Uterus (tissue), 4 donors: ENCODE measurements around the gene ADARB1. TPM values are rescaled to one million over a fixed set of nuclear protein-coding genes. Genes with fewer than 3 reads are reported as not detected.

Source experiments
- DNase-seq, 2 donors: peaks; one replicate each; pipeline ENCODE4 v3.0.0-alpha.2; 2019 to 2020
- H3K27ac ChIP-seq, 2 donors: fragments of 200-600 bp; sonication (generic); 1 replicate in 1 of 2; 2 replicates in 1 of 2; pipeline ENCODE4 v1.5.1; 2016 to 2018
- H3K27me3 ChIP-seq, 2 donors: fragments of 200-600 bp; sonication (generic); one replicate each; pipeline ENCODE4 v1.5.1; 2018 to 2019; ENCODE audit warnings: control low read depth in 1 of 2
- H3K36me3 ChIP-seq, 2 donors: fragments of 200-600 bp; sonication (generic); one replicate each; pipeline ENCODE4 v1.5.1; 2019; ENCODE audit warnings: control low read depth in 1 of 2
- H3K4me1 ChIP-seq, 2 donors: fragments of 200-600 bp; sonication (generic); one replicate each; pipeline ENCODE4 v1.5.1; 2018 to 2019; ENCODE audit warnings: control low read depth in 1 of 2
- H3K4me3 ChIP-seq, 2 donors: fragments of 200-600 bp; sonication (generic); 1 replicate in 1 of 2; 2 replicates in 1 of 2; pipeline ENCODE4 v1.5.1; 2018 to 2019; ENCODE audit warnings: mild to moderate bottlenecking in 1 of 2
- H3K9me3 ChIP-seq, 2 donors: fragments of 200-600 bp; sonication (generic); one replicate each; pipeline ENCODE4 v1.5.1; 2019; ENCODE audit warnings: control low read depth in 1 of 2
- CTCF ChIP-seq, 4 experiments: fragments of 200-600 bp in 2 of 4; fragments of 450-650 bp in 2 of 4; sonication (generic) in 2 of 4; IDR thresholded peaks; one replicate each; pipeline ENCODE4 v1.5.1; 2016 to 2019; ENCODE audit warnings: antibody characterized with exemption in 4 of 4, mild to moderate bottlenecking in 2 of 4, moderate library complexity in 1 of 4
- POLR2A ChIP-seq, 2 donors: fragments of 450-650 bp; IDR thresholded peaks; one replicate each; pipeline ENCODE4 v1.6.1; 2016; ENCODE audit warnings: antibody characterized with exemption in 2 of 2, mild to moderate bottlenecking in 1 of 2, moderate library complexity in 1 of 2
- intact Hi-C: fragments of 100-400 bp; cut with DNase I; formaldehyde crosslinking; loops from one replicate; pipeline ENCODE4 v1.15.1; 2023; ENCODE audit warnings: low total_unique reads
- total RNA-seq, 4 donors: library from RNA; depleted of rRNA in 3 of 4; stranded (reverse); fragments of >200 nt in 3 of 4; gene quantifications; one replicate each; pipeline versions ENCODE4 v1.1.0 to v1.2.4, GENCODE V29; 2014 to 2023
- donor health status: DM: yes; HTN: yes; CAD: no.

The ADARB1 gene
- total RNA-seq, 4 donors from 2014 or later = 21.8 to 69.6 (median 43.3) TPM

GRCh38 chr21:45029298-45029947 lies 45.0 kb upstream of the ADARB1 start:
- intact Hi-C loops = no loop called here
- no peaks in the 10 kb centered on the region for H3K36me3 ChIP-seq
- H3K27ac ChIP-seq = no peak overlapping the region
- H3K4me1 ChIP-seq = peaks cover 0 to 16% of the 10 kb centered on the region in 2 donors
- no peak for DNase-seq
- H3K9me3 ChIP-seq = no peaks in the 10 kb centered on the region
- H3K4me3 ChIP-seq = no peak overlapping the region
- TF ChIP-seq POLR2A (IDR thresholded peaks at IDR 0.05) (no peak), CTCF (IDR thresholded peaks at IDR 0.05) (no peak)
- H3K27me3 ChIP-seq = no peaks in the 10 kb centered on the region

DNA sequence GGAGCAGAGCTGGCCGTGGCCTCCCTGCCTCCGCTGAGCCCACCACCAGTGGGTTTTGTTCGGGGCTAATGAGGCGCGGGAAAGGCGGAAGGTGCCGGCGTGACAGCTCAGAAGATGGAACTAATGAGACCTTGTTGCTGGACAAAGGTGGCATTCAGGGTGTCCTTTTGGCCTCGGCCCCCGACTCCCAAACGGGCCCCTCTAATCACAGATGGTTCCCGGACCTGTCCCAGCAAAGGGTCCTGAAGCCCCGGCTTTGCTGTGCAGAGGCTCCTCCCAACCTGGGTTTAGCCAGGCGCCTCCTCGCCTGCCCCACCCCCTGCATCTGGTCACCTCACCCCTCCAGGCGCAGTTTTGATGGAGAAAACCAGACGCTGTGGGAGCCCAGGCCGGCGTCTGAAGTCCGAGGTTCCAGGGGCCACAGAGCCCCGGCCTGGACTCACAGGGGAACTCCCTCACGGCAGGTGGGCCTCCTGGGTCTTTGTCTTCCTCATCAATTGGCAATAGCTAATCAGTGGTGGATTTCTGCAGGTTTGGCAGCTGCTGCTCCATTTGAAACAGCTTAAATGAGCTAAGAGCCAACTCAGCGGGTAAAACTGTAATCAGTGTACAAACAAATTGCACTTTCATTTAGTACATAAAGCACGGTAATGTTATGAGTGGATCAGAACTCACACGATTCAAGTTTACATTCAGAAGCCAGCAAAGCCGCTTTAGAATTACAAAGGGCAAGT lies 44.3 kb upstream of the ADARB1 start:
- no peak for DNase-seq
- Histone ChIP-seq H3K27ac (no peak overlapping the region), H3K27me3 (no peaks in the 10 kb centered on the region), H3K4me1 (peaks cover 0 to 16% of the 10 kb centered on the region in 2 donors), H3K4me3 (no peak overlapping the region), H3K36me3 (no peaks in the 10 kb centered on the region), H3K9me3 (no peaks in the 10 kb centered on the region)
- TF ChIP-seq CTCF (IDR thresholded peaks at IDR 0.05) (no peak), POLR2A (IDR thresholded peaks at IDR 0.05) (no peak)
- intact Hi-C loops = no loop called here

- no peak overlapping the region for H3K27ac ChIP-seq
- DNase-seq = no peak
- H3K4me3 ChIP-seq = no peak overlapping the region
Observed at GRCh38 chr21:45030682-45031570, 43.5 kb upstream of the ADARB1 start.

GRCh38 chr21:45031571-45032191 lies 42.7 kb upstream of the ADARB1 start:
- Histone ChIP-seq H3K27ac (no peak overlapping the region), H3K4me1 (peaks cover 0 to 16% of the 10 kb centered on the region in 2 donors), H3K9me3 (no peaks in the 10 kb centered on the region), H3K4me3 (no peak overlapping the region), H3K27me3 (no peaks in the 10 kb centered on the region), H3K36me3 (no peaks in the 10 kb centered on the region)
- no peak for TF ChIP-seq CTCF (IDR thresholded peaks at IDR 0.05)
- intact Hi-C loops = no loop called here
- no peak for DNase-seq

More at GRCh38 chr21:45030682-45031570, 43.5 kb upstream of the ADARB1 start:
- Histone ChIP-seq H3K36me3 (no peaks in the 10 kb centered on the region), H3K4me1 (peaks cover 0 to 16% of the 10 kb centered on the region in 2 donors), H3K27me3 (no peaks in the 10 kb centered on the region), H3K9me3 (no peaks in the 10 kb centered on the region)
- TF ChIP-seq POLR2A (IDR thresholded peaks at IDR 0.05) (no peak), CTCF (IDR thresholded peaks at IDR 0.05) (no peak)
- intact Hi-C loops = no loop called here
